ENCODE data around the gene LST1. TPM values are rescaled to one million over a fixed set of nuclear protein-coding genes. Genes with fewer than 3 reads are reported as not detected.

The LST1 gene
- total RNA-seq, 1 donor from 2014 or later = not detected

DNA sequence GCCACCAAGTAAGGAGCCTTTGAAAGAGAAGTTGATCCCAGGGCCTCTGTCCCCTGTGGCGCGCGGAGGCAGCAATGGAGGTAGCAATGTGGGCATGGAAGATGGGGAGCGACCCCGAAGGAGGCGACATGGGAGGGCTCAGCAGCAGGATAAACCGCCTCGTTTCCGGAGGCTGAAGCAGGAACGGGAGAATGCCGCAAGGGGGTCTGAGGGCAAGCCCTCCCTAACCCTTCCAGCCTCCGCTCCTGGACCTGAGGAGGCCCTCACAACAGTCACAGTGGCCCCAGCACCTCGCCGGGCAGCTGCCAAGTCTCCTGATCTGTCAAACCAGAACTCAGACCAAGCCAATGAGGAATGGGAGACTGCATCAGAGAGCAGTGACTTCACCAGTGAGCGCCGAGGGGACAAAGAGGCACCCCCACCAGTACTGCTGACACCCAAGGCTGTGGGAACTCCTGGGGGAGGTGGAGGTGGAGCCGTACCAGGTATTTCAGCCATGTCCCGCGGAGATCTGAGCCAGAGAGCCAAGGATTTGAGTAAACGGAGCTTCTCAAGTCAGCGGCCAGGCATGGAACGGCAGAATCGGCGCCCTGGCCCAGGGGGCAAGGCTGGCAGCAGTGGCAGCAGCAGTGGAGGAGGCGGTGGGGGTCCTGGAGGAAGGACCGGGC is 46.3 kb downstream of the LST1 start:
- peak overlapping the region; percentile 43 for H3K4me3 Mint-ChIP-seq
- peaks cover 2% of the 10 kb centered on the region for H3K4me1 Mint-ChIP-seq
- Histone ChIP-seq H3K4me3 (no peak overlapping the region), H3K27ac (peak overlapping the region; percentile 77), H3K9ac (peak overlapping the region; percentile 1), H3K9me3 (ENCODE audit: low read depth) (no peaks in the 10 kb centered on the region), H3K36me3 (peaks cover 11% of the 10 kb centered on the region), H2AFZ (replicated peaks) (no peak overlapping the region), H3F3A (ENCODE audit: low read depth) (peaks cover 71% of the 10 kb centered on the region), H3K79me2 (ENCODE audit: low read depth) (peaks cover 49% of the 10 kb centered on the region), H3K4me1 (no peaks in the 10 kb centered on the region), H3K27me3 (no peaks in the 10 kb centered on the region), H4K20me1 (ENCODE audit: low read depth) (peaks cover 88% of the 10 kb centered on the region), H3K4me2 (no peak overlapping the region)
- no peak for TF ChIP-seq EZH2phosphoT487 (IDR thresholded peaks at IDR 0.05)
- TF ChIP-seq, protein P1, sequence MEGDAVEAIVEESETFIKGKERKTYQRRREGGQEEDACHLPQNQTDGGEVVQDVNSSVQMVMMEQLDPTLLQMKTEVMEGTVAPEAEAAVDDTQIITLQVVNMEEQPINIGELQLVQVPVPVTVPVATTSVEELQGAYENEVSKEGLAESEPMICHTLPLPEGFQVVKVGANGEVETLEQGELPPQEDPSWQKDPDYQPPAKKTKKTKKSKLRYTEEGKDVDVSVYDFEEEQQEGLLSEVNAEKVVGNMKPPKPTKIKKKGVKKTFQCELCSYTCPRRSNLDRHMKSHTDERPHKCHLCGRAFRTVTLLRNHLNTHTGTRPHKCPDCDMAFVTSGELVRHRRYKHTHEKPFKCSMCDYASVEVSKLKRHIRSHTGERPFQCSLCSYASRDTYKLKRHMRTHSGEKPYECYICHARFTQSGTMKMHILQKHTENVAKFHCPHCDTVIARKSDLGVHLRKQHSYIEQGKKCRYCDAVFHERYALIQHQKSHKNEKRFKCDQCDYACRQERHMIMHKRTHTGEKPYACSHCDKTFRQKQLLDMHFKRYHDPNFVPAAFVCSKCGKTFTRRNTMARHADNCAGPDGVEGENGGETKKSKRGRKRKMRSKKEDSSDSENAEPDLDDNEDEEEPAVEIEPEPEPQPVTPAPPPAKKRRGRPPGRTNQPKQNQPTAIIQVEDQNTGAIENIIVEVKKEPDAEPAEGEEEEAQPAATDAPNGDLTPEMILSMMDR (IDR thresholded peaks at IDR 0.05) = no peak
- no peak for TF ChIP-seq EZH2 (IDR thresholded peaks at IDR 0.05)
- H3K27me3 Mint-ChIP-seq (ENCODE audit: insufficient read depth, low read depth) = peaks cover 8% of the 10 kb centered on the region
- peaks cover 56% of the 10 kb centered on the region for H3K36me3 Mint-ChIP-seq
- no peak overlapping the region for H3K27ac Mint-ChIP-seq
- H3K9me3 Mint-ChIP-seq = no peaks in the 10 kb centered on the region
- DNase-seq (ENCODE audit: low spot score) = no peak

DNA sequence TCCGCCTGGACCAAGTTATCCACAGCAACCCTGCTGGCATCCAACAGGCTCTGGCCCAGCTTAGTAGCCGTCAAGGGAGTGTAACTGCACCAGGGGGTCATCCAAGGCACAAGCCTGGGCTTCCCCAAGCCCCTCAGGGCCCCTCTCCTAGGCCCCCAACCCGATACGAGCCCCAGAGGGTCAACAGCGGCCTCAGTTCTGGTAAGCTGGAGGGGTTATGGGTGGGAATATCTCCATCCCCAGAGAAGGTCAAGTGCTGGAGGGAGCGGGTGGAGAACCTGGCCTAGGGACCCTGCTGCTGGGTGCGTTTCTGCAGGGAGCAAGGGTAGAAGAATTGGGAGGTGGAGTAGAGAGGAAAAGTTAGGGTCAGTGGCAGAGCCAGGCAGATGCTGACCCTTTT is 47.4 kb downstream of the LST1 start:
- Mint-ChIP-seq H3K27me3 (ENCODE audit: insufficient read depth, low read depth) (peaks cover 8% of the 10 kb centered on the region), H3K36me3 (peaks cover 51% of the 10 kb centered on the region), H3K4me1 (peaks cover 2% of the 10 kb centered on the region), H3K27ac (no peak overlapping the region), H3K4me3 (peak overlapping the region; percentile 38), H3K9me3 (no peaks in the 10 kb centered on the region)
- H3F3A ChIP-seq (ENCODE audit: low read depth) = peaks cover 80% of the 10 kb centered on the region
- H3K4me1 ChIP-seq = no peaks in the 10 kb centered on the region
- no peaks in the 10 kb centered on the region for H3K9me3 ChIP-seq (ENCODE audit: low read depth)
- peaks cover 78% of the 10 kb centered on the region for H4K20me1 ChIP-seq (ENCODE audit: low read depth)
- no peaks in the 10 kb centered on the region for H3K27me3 ChIP-seq
- H3K4me3 ChIP-seq = no peak overlapping the region
- no peak for TF ChIP-seq EZH2 (IDR thresholded peaks at IDR 0.05)
- no peak for TF ChIP-seq EZH2phosphoT487 (IDR thresholded peaks at IDR 0.05)
- H3K36me3 ChIP-seq = peaks cover 10% of the 10 kb centered on the region
- DNase-seq (ENCODE audit: low spot score) = no peak
- H3K27ac ChIP-seq = peak overlapping the region; percentile 13
- peaks cover 39% of the 10 kb centered on the region for H3K79me2 ChIP-seq (ENCODE audit: low read depth)
- no peak overlapping the region for H3K4me2 ChIP-seq
- H2AFZ ChIP-seq (replicated peaks) = no peak overlapping the region
- H3K9ac ChIP-seq = no peak overlapping the region

DNA sequence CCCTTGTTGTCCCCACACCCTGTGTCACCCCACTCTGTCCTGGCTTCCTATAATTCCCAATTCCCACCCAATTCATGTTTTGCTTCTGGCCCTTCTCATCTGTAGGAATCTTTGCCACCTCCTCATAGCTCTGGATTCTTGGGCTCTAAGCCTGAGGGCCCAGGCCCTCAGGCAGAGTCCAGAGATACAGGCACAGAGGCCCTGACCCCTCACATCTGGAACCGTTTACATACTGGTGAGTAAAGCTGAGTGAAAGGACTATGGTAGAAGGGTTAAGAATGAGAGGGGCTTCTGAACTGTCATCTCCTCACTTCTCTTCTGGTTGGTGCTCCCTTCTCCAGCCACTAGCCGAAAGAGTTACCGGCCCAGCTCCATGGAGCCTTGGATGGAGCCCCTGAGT is 48.1 kb downstream of the LST1 start:
- DNase-seq (ENCODE audit: low spot score) = no peak
- peaks cover 8% of the 10 kb centered on the region for H3K27me3 Mint-ChIP-seq (ENCODE audit: insufficient read depth, low read depth)
- Histone ChIP-seq H3K27me3 (no peaks in the 10 kb centered on the region), H3K4me2 (no peak overlapping the region), H3K36me3 (peaks cover 4% of the 10 kb centered on the region), H3K9me3 (ENCODE audit: low read depth) (no peaks in the 10 kb centered on the region), H3K4me3 (no peak overlapping the region), H4K20me1 (ENCODE audit: low read depth) (peaks cover 72% of the 10 kb centered on the region), H3K27ac (peak overlapping the region; percentile 17), H3K9ac (no peak overlapping the region), H3F3A (ENCODE audit: low read depth) (peaks cover 83% of the 10 kb centered on the region), H3K79me2 (ENCODE audit: low read depth) (peaks cover 32% of the 10 kb centered on the region), H2AFZ (replicated peaks) (no peak overlapping the region), H3K4me1 (no peaks in the 10 kb centered on the region)
- H3K9me3 Mint-ChIP-seq = no peaks in the 10 kb centered on the region
- peaks cover 2% of the 10 kb centered on the region for H3K4me1 Mint-ChIP-seq
- H3K4me3 Mint-ChIP-seq = peak overlapping the region; percentile 20
- H3K27ac Mint-ChIP-seq = peak overlapping the region; percentile 67
- TF ChIP-seq, protein P1 (IDR thresholded peaks at IDR 0.05) = no peak
- no peak for TF ChIP-seq EZH2phosphoT487 (IDR thresholded peaks at IDR 0.05)
- TF ChIP-seq EZH2 (IDR thresholded peaks at IDR 0.05) = no peak
- H3K36me3 Mint-ChIP-seq = peaks cover 51% of the 10 kb centered on the region

DNA sequence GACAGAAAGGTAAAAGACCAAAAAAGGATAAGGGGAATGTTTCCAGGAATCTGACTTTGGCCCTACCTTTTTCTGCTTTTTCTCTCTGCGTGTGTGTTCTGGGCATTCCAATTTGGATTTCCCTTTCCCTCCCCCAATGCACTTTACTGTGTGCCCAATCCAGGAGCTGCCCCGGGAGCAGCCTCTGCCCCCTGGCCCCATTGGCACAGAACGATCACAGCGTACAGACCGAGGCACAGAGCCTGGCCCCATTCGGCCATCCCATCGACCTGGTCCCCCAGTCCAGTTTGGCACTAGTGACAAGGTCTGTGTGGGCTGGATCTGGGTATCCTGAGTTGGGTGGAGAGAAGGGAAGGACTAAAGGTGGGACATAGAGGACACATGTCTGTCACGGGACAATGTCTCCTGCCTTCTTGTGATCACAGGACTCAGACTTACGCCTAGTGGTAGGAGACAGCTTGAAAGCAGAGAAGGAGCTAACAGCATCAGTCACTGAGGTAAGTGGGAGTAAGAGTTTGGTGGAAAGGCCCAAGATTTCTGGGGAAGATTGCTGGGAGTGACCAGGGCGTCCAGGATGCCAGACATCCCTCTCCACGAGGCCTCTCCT is 49.0 kb downstream of the LST1 start:
- Histone ChIP-seq H3K9me3 (ENCODE audit: low read depth) (no peaks in the 10 kb centered on the region), H3K27me3 (no peaks in the 10 kb centered on the region), H3K79me2 (ENCODE audit: low read depth) (peaks cover 25% of the 10 kb centered on the region), H3K4me1 (no peaks in the 10 kb centered on the region), H3K4me2 (no peak overlapping the region), H3K27ac (no peak overlapping the region), H3K9ac (no peak overlapping the region), H3F3A (ENCODE audit: low read depth) (peaks cover 85% of the 10 kb centered on the region), H4K20me1 (ENCODE audit: low read depth) (peaks cover 68% of the 10 kb centered on the region), H3K36me3 (peaks cover 3% of the 10 kb centered on the region), H2AFZ (replicated peaks) (no peak overlapping the region), H3K4me3 (no peak overlapping the region)
- no peak for DNase-seq (ENCODE audit: low spot score)
- Mint-ChIP-seq H3K9me3 (no peaks in the 10 kb centered on the region), H3K4me1 (peaks cover 2% of the 10 kb centered on the region), H3K27me3 (ENCODE audit: insufficient read depth, low read depth) (peaks cover 3% of the 10 kb centered on the region), H3K4me3 (no peak overlapping the region), H3K36me3 (peaks cover 49% of the 10 kb centered on the region), H3K27ac (no peak overlapping the region)
- TF ChIP-seq EZH2phosphoT487 (IDR thresholded peaks at IDR 0.05) (no peak), EZH2 (IDR thresholded peaks at IDR 0.05) (no peak)
- TF ChIP-seq, protein P1 (IDR thresholded peaks at IDR 0.05) = no peak
